ENCODE results near the gene SOHLH1. TPM values are rescaled to one million over a fixed set of nuclear protein-coding genes. Genes with fewer than 3 reads are reported as not detected.
A peak's percentile ranks its signal among the peaks of the same experiment; 100 is the strongest.
"Not testable (repeated sequence)": the region's sequence is repeated elsewhere in the genome, so short reads cannot be mapped to it uniquely, and the experiment has no call there.

SOHLH1 gene
- total RNA-seq, 4 donors from 2014 or later, result not detected

DNA sequence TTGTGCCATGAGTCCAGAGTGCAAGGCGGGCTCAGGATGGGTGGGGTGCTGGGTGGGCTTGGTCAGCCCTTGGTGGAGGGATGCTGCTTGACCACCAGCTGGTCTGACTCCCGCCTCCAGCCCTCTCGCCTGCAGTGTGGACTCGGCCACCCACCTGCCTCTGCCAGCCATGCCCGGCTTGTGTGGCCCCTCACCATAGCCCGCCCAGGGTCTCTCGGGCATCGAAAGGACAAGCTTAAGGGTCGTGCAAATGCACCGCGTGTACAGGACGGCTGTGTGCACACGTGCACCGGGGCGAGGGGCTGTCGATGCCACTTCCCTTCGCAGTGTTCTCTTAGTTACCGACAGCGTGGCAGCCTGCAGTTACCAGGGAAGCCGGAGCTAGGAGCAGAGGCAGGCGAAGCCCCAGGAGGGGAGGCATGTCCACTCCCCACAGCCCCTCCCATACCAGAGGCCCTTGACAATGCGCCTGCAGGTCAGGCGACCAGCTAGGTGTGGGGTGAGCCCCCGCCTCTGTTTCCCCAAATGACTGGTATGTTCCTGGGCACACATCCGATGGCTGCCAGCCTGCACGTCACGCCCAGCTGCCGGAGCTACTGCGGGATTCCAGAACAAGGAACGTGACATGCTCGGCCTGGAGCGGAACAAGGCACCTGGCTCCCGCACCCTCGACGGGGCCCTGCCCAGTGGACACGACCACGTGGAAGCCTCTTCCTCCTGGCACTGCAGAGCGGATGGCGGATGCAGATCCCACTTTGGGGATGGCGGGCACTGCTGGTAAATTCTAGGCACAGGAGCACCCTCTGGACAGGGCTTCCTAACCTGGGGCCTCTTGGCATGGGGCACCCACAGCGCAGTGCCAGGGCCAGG, 28.3 kb downstream of the SOHLH1 start:
- H3K9me3 ChIP-seq, result no peaks in the 10 kb centered on the region
- DNase-seq, result no peak
- H3K27ac ChIP-seq, result no peak overlapping the region
- H3K4me1 ChIP-seq, result no peaks in the 10 kb centered on the region
- no peaks in the 10 kb centered on the region for H3K36me3 ChIP-seq
- no peaks in the 10 kb centered on the region for H3K27me3 ChIP-seq
- no peak overlapping the region for H3K4me3 ChIP-seq (replicated peaks in 1 of 3)
- TF ChIP-seq, protein P1, sequence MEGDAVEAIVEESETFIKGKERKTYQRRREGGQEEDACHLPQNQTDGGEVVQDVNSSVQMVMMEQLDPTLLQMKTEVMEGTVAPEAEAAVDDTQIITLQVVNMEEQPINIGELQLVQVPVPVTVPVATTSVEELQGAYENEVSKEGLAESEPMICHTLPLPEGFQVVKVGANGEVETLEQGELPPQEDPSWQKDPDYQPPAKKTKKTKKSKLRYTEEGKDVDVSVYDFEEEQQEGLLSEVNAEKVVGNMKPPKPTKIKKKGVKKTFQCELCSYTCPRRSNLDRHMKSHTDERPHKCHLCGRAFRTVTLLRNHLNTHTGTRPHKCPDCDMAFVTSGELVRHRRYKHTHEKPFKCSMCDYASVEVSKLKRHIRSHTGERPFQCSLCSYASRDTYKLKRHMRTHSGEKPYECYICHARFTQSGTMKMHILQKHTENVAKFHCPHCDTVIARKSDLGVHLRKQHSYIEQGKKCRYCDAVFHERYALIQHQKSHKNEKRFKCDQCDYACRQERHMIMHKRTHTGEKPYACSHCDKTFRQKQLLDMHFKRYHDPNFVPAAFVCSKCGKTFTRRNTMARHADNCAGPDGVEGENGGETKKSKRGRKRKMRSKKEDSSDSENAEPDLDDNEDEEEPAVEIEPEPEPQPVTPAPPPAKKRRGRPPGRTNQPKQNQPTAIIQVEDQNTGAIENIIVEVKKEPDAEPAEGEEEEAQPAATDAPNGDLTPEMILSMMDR (IDR thresholded peaks at IDR 0.05), result no peak
- no peak for TF ChIP-seq POLR2A (IDR thresholded peaks at IDR 0.05)
- 86 to 89% methylated on average over 24 to 35 of the region's 41 CpGs for WGBS, 2 donors
- intact Hi-C loops (cut with DNase I), result no loop called here

DNA sequence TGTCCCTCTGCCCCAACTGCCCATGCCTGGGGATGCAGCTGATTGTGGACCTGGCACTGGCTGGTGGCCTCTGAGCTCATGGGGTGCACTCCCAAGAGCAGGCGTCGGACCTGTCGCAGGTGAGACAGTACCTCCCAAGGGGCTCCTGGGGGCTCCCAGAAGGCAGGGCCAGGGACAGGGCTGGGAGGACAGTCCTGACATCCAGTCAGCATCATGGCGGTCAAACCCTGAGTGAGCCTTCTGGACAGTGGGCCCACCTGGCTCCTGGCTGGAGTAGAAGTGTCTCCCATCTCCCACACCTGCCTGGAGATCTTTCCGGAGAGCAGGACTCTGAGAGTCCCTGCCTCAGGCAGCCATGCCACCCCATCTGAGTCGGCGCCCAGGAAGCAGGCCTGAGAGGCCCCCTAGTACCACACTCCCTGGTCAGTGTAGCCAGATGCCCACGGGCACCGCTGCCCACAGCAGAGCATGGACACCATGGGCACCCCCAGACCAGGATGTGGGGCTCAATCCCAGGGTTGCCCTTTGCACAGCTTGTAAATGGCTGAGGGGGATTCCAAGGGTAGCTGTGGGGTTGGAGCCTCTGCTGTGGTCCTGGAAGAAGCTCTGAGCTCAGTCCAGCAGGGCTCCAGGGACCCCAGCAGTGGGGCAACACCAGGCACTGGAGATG, 29.5 kb downstream of the SOHLH1 start:
- WGBS, 2 donors, result 98% methylated on average over 8 of the region's 9 CpGs; no CpG with 5 or more reads in 1 of the 2 donors
- Histone ChIP-seq H3K4me3 (replicated peaks in 1 of 3) (no peak overlapping the region), H3K27me3 (no peaks in the 10 kb centered on the region), H3K27ac (no peak overlapping the region), H3K36me3 (no peaks in the 10 kb centered on the region), H3K4me1 (no peaks in the 10 kb centered on the region), H3K9me3 (no peaks in the 10 kb centered on the region)
- no peak for TF ChIP-seq POLR2A (IDR thresholded peaks at IDR 0.05)
- TF ChIP-seq, protein P1 (IDR thresholded peaks at IDR 0.05), result no peak
- intact Hi-C loops (cut with DNase I), result no loop called here
- no peak for DNase-seq

DNA sequence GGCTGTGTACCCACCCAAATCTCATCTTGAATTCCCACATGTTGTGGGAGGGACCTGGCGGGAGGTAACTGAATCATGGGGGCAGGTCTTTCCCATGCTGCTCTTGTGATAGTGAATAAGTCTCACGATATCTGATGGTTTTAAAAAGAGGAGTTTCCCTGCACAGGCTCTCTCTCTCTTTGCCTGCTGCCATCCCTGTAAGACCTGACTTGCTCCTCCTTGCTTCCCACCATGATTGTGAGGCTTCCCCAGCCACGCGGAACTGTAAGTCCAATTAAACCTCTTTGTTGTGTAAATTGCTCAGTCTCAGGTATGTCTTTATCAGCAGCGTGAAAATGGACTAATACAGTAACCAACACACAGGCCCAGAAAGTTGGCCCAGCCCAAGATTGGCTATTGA, 30.3 kb downstream of the SOHLH1 start:
- H3K27ac ChIP-seq, H3K27me3 ChIP-seq: not testable (repeated sequence)

DNA sequence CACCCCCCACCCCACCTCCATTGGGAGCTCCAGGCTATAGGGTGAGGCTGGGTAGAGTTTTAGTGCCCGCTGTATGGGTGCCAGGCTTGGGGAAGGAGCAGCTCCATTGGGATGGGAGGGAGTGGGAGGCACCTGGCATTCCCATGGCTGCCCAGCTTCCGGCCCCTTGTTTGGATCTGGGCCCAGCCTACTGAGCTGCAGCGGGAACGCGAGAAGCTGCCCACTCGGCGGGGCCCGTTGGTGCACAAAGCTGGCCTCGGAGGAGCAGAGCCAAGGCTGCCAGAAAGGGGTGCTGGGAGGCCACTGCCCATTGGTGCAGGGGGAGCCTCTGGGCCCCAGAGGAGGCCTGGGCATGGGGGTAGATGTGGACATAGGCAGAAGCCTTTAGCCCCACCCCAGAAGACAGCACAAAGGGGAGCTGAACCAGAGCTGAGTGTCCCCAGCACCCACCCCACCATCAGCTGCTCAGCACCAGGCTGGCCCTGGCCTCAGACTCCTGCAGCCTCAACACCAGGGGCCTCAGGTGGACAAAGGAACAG, 31.7 kb downstream of the SOHLH1 start:
- DNase-seq, result peak in 1 of 2 donors; percentile 31
- no peak overlapping the region for H3K4me3 ChIP-seq (replicated peaks in 1 of 3)
- H3K27ac ChIP-seq, result no peak overlapping the region
- WGBS, 2 donors, result 48 to 71% methylated on average over 9 of the region's 9 CpGs
- no peaks in the 10 kb centered on the region for H3K36me3 ChIP-seq
- H3K4me1 ChIP-seq, result no peaks in the 10 kb centered on the region
- H3K27me3 ChIP-seq, result no peaks in the 10 kb centered on the region
- no peaks in the 10 kb centered on the region for H3K9me3 ChIP-seq
- intact Hi-C loops (cut with DNase I), result no loop called here
- TF ChIP-seq, protein P1 (IDR thresholded peaks at IDR 0.05), result no peak

More for the DNA sequence above, 30.3 kb downstream of the SOHLH1 start:
- 94 to 97% methylated on average over 5 of the region's 5 CpGs for WGBS, 2 donors
- H3K9me3 ChIP-seq; H3K4me1 ChIP-seq; DNase-seq; intact Hi-C loops (cut with DNase I); H3K4me3 ChIP-seq (replicated peaks in 1 of 3); H3K36me3 ChIP-seq: not testable (repeated sequence)

DNA sequence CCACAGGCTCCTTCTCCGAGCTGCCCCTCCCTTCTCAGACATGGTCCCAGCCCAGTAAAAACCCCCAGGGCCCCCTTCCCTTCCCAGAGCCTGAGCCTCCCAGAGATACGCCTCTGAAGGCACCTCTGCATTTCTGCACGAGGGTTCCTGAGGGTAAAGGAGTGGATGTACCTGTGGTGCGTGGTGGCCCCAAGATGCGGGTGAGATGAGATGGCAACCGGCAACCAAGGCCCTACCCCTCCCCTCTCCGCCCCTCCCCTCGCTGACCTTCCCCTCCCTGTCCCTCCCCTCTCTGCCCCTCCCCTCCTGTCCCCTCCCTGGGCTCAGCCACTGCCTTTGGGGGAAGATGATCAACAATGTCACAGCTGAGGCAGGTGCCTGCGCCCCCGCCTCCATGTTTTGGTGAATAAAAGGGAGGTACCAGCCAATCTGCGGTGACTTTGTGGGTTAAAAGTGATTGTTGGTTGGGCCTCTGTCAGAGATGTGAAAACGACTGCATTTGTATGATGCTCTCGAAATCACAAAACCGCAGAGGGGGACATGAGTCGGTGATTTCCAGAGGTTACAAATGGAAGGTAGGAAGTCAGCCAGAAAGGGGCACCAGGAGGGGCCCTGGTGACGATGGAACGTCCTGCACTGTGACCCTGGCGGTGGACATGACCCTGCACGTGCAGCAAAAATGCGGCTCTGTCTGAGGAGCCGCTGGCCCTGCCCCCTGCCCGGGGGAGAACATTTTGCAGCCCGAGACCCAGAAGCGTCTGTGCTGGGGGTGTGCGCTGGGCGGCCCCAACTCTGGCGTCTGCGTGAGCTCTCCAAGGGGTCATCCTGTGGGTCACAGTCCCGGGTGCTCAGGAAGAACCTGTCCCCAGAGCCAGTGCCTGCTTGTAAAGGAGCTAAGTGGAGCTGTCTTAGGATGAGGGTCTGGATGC, 32.5 kb downstream of the SOHLH1 start:
- no peak overlapping the region for H3K27ac ChIP-seq
- 62 to 69% methylated on average over 22 to 28 of the region's 29 CpGs for WGBS, 2 donors
- H3K27me3 ChIP-seq, result no peaks in the 10 kb centered on the region
- no peaks in the 10 kb centered on the region for H3K9me3 ChIP-seq
- TF ChIP-seq, protein P1 (IDR thresholded peaks at IDR 0.05), result no peak
- TF ChIP-seq POLR2A (IDR thresholded peaks at IDR 0.05), result no peak
- intact Hi-C loops (cut with DNase I), result no loop called here
- H3K36me3 ChIP-seq, result no peaks in the 10 kb centered on the region
- H3K4me3 ChIP-seq (replicated peaks in 1 of 3), result no peak overlapping the region
- no peaks in the 10 kb centered on the region for H3K4me1 ChIP-seq
- DNase-seq, result no peak
